Measurements from ENCODE around the gene INS.

- TF ChIP-seq CTCF (IDR thresholded peaks at IDR 0.05) (no peak), POLR2A (IDR thresholded peaks at IDR 0.05) (no peak), POLR2AphosphoS5 (IDR thresholded peaks at IDR 0.05) (no peak)
These were observed 13.6 kb downstream of the INS start for GRCh38 chr11:2147391-2147790.
